RPMI8226 (cell line): ENCODE results near the gene ST7.

Experiments
- DNase-seq: peaks from one replicate; pipeline ENCODE4 v3.0.0-alpha.2; 2015

ST7 gene

GRCh38 chr7:117069379-117069778, 116.1 kb downstream of the ST7 start:
- DNase-seq, result no peak

DNA sequence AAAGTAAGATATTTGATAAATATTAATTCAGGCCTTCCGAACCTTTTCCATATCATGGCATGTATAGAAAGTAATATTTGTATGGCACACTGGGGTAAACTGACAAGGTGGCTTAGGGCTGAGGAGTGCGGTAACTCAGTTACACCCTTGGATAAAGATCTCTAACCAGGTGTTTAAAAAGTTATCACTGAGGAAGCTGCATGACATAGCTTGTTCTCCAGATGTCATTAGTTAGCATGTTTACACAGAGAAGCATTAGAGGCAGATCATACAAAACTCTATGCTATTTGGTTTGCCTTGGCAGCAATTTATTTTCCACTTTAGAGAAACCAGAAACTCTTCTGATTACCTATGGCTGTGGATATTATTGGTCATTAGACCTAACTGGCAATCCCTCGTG, 118.2 kb downstream of the ST7 start:
- no peak for DNase-seq

DNA sequence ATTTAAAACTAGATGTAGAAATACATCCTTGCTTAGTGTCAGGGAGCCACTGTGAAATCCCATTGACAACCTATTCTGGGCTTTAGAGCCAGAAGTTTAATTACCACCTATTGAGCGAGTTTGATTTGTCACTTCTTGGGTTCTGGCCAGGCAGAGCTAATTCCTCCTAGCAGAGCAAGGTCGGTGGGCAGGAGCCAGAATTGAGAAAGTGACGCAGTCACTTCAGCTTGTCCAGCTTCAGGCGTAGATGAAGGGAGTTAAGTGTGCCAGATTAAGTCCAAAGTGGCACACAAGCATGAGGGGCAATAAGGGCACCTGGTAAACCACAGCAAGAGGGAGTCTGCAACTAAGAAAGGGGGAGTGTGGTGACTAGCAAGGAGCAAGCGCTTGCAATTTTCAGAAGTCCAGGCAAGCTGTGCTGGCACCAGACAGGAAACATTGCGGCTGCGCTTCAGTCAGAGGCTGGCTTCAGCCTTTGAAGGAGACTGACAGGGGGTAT, 119.4 kb downstream of the ST7 start:
- DNase-seq, result no peak

DNA sequence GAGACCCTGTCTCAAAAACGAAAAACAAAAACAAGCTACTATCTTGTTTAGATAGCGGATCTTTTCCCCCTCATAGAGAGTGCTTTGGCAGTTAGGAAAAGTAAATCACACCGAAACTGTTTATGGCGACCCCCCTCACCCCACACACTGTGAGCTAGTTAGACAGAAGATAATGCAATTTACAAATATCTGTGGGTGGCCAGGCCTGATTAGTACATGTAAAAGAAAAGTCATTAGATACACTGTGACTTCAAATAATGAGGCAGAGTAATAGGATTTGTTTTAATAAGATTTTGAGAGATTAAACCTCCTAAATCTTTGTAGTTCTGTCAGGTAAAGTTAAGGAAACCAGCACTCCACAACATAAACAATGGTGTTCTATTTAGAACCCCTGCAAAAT, 121.1 kb downstream of the ST7 start:
- DNase-seq, result no peak

DNA sequence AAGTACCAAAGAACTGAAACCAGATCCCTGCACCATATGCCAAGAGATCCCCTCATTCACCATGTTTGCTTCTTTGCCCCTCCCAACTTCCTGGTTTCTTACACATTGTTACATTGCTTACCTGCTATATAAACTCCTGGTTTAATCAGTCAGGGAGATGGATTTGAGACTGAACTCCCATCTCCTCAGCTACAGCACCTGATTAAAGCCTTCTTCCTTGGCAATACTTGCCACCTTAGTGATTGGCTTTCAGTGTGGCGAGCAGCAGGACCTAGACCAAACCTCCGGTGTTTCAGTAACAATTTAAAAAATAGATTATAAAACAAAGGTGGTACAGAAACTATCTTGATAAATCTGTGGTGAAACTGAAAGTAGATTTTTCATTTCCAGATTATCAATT, 122.6 kb downstream of the ST7 start:
- DNase-seq, result no peak

DNA sequence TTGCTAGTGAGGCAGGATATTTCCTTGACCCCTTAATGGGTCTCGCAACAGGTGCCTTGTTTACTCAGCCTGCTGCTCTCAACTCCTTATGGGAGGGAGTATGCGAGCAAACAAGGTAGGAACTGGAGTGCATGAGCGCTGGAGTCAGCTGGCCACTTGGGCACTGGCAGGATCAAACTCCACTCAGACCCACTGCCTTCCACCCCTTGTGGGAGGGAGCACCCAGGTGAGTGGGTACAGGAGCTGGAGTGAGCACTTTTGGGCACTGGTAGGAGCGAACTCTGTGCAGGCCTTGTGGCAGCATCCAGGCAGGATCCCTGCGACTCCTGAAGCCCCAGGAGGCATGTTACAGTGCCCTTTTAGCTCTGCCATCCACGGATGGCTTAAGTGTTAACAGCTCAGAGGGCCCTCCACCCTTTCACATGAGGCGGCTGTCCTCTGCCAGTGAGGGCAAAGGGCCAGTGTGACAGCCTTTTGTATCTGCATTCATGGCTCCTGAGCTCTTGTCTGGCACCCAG, 123.2 kb downstream of the ST7 start:
- no peak for DNase-seq

DNA sequence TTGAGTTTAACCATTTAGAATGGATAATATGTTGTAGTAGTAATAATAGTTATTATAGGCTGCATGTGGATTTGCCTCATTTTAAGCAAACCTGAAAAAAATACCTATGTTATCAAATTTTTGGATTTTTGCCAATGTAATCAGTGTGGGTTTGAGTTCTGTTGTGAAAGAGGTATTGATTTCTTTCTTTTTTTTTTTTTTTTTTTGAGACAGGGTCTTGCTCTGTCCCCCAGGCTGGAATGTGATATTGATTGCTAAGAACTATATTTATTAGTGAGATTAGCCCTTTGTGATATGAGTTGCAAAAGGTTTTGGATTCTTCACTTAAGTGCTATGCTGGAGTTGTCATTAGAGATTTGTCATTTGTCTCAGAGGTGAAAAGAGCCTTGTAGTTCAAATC, 124.4 kb downstream of the ST7 start:
- DNase-seq, result no peak

GRCh38 chr7:117082647-117083046, 129.3 kb downstream of the ST7 start:
- DNase-seq, result no peak

DNA sequence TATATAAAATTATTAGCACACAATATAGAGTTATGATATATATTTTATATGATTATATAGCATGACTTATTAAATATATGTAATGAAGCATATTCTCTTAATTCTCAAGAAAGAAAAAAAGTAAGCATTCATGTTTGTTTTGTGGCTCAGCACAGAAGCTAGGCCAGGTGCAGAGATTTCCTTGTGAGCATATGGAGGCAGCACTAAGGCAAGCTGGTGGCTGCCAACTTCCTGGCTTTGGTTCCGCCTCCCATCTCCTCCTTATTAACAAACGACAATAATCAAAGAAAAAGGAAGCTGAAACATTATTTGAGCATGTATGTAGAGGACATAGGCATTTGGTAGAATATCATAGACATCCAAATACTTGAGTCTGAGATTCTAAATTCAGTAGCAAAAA, 130.3 kb downstream of the ST7 start:
- no peak for DNase-seq

- DNase-seq, result no peak
Observed at GRCh38 chr7:117084286-117084685, 131.0 kb downstream of the ST7 start.

GRCh38 chr7:117085275-117085674, 132.0 kb downstream of the ST7 start:
- no peak for DNase-seq

GRCh38 chr7:117085769-117086463, 132.6 kb downstream of the ST7 start:
- DNase-seq, result no peak

DNA sequence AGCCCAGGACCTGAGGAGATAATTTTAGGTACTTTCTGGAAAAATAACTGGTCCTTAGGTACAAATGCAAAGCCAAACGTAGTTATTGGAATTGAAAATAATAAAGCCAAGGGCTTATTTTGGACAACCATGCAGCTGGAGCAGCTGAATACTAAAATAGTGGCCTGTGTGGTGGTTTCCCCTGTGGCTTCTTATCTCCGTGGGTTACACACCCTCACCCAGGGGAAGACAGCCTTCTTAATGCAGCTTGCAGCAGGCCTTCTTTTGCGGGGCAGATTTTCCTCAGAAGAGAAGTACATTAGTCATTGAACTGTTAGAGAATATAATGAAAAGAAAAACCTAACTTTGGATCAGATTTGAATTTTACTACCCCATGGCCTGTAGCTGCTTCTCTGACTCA, 133.5 kb downstream of the ST7 start:
- no peak for DNase-seq

DNA sequence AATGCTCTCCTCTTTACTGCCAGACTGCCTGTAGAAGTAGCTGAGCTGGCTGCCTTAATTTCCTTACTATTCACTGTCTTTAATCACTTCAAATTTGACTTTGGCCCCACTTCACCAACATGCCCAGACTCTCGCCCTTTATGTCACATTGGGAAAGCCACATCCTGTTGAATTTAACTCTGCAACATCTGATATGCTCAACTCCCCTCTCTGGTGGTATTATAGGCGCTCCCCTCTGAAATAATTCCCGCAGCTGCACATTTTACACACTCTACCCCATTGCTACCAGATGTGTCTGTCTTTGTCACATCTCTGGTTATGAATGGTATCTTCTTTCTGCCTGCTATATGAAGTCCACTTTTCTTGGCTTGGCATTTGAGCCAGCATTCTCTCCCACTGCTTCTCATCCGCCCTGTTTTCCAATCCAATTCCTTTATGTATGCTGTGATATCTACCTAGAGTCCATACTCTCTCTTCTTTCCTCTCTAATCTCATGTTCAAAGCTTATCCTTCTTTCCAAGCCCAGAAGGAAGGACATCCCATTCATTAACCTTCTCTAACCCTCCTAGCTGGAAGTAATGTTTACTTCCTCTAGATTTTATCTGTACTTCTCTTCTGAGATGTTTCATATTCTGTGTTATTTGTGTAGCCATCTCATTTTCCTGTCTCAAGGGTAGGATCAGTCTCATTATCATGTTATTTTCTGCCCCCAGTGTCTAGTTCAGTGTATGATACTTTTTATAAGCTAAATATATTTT, 134.5 kb downstream of the ST7 start:
- no peak for DNase-seq

DNA sequence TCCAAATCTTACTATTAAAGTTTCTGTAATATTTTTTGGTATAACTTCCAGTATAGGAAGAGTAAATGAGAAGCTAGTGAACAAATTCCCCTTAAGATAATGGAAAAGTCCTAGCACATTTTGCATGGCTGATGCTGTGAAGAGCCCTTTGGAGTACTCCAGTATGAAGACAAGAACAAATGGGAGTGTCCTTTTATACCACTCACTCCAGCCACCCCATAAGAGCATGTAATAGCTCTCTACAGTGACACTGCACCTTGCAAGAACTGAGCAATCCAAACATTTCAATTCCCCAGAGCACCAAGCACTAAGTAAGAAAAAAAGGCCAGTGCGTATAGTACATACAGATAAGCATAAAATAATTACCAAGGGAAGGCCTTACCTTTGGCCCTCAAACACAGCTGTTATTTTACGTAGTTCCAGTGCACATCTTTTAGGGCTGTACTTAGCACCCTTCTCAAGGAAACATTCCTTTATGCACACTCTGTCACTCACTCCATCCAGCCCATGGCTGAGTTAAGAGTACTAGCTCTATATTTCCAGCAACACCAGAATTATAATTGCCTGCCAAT, 135.4 kb downstream of the ST7 start:
- no peak for DNase-seq

GRCh38 chr7:117090791-117091190, 137.5 kb downstream of the ST7 start:
- DNase-seq, result no peak

DNA sequence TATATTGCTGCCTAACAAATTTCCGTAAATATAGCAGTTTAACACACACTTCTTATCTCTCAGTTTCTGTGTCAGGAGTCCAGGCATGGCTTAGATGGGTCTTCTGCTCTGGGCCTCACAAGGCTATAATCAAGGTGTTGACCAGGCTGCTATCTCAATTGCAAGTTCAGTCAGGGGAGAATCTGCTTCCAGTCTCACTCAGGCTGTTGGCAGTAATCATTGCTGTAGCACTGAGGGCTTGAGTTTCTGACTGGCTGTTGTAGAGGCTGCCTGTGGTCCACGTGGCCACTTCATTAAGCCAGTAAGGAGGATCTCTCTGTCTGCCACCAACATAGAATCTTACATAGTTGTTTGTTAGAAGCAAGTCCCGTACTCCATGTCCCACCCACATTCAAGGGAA, 138.4 kb downstream of the ST7 start:
- no peak for DNase-seq

DNA sequence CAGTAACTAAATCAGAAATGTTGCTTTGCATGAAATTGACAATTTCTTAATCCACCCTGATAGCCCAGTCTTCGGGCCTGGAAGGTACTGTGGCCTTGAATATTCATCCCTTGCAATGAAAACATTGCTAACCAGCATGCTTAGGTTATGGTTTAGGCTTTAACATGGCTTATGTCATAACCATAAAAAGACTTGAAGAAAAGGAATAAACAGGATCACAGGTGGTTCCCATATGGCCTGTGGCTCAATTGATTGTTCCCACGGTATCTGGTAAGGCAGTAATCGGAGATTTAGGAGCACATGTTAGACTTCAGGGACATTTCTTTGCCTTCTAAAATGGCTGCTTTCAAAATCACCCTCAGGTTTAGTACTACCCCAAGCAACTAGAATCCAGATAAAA, 139.5 kb downstream of the ST7 start:
- no peak for DNase-seq

- no peak for DNase-seq
Observed at GRCh38 chr7:117094457-117094856, 141.2 kb downstream of the ST7 start.

- no peak for DNase-seq
Observed at GRCh38 chr7:117095055-117095454, 141.8 kb downstream of the ST7 start.

DNA sequence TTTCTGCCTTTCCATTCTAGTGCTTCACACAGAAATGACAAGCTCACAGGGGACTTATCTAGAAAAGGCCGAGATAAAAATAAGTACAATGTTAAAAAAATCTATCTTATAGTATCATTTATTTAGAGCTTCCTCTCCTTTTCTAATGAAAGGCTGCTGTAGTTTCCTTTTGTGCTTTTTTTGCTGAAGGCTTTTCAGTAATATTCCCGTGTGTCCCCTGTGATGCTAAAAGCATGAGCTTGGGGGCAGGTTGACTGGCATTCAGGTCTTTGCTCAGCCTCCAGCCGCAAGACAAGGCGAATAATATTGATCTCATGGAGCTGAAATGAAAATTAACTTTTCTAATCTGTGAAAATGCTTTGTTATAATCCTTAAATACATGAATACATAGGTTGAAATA, 143.0 kb downstream of the ST7 start:
- no peak for DNase-seq

GRCh38 chr7:117096942-117097341, 143.6 kb downstream of the ST7 start:
- no peak for DNase-seq

DNA sequence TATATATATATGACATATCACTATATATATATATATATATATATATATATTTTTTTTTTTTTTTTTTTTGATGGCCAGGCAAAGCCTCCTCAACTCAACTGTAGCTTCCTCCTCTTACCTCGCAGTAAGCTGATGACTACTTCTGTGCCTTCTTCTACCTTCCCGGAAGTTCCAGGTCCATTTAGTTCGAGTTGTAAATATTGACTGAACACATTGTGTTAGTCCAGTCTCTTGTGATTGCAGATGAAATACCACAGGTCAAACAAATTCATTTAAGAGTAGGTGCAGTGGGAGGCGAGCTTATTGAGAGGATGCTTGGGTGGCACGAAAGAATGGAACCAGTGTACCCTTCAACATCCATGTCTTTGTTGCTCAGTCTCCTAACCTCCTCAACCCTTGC, 144.6 kb downstream of the ST7 start:
- DNase-seq, result no peak

DNA sequence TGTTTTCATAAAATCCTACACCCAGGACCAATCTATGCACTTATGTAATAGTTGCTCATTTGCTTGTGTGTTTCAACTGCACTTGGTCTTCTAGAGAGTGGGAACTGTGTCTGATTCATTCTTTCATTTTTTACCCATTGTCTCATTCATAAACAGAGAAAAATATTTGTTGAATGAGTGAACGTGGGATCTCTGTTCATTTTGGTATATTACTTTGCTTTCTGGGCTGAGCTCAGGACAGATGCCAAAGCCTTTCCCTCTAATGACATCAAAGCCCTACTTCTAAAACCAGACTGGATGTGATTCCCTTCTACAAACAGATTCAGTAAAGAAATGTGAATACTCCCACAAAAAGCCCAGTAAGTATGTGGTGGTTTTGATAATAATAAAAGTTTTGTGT, 145.2 kb downstream of the ST7 start:
- DNase-seq, result no peak
